NCI-H2196 (cell line): ENCODE measurements around the gene AOPEP.

ENCODE experiments used
- DNase-seq: peaks from one replicate; lab custom pipeline; 2025; ENCODE audit not compliant: unreplicated experiment; lab: John Stamatoyannopoulos, UW

AOPEP gene

DNA sequence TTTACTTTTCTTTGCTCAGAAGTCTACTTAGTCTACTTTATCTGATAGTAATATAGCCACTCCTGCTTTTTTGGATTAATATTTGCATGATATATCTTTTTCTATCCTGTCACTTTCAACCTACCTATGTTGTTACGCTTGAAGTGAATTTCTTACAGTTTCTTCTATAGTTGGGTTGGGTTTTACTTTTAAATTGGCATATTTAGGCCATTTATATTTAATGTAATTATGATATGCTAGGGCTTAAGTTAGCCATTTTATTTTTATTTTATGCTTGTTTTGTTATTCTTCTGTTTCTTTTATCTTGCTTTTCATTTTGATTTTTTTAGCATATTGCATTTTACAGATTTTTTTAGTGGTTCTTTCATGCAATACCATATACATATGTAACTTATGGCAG lies 164.7 kb downstream of the AOPEP start:
- DNase-seq, result no peak

DNA sequence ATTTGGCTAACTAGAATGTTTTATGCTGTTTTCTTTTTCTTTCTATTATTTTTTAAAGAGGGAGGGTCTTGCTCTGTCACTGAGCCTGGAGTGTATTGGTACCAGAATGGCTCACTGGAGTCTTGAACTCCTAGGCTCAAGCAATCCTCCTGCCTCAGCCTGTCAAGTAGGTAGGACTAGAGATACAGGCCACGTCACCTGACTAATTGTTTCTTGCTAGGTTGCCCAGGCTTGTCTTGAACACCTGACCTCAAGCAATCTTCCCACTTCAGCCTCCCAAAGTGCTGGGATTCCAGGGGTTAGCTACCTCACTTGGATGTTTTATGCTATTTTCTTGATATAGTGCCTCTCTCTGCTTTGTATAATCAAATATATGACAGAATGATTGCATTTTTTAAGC lies 166.2 kb downstream of the AOPEP start:
- DNase-seq, result no peak

DNA sequence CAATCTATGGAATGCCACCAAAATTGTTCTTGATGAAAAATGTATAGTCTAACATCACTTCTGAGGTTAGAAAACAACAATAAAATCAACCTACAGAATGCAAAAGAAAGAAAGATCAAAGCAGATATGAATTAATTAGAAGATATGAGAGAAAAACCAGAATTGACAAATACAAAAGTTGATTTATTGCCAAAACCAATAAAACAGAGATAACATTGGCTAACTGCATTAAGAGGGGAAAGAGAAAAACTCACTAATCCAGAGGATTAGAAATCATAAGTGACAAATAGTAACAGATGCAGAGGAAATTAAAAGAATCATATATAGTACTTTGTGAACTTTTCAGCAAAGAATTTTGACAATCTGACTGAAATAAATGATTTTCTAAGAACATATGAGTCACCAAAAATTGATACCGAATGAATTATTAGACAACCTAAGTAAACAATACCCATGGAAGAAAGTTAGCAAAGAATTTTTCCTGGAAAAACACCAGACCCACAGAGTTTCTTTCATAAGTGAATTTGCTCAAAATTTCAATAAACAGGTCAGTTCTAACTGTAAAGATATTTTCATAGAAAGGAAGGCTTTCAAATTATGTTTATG lies 167.7 kb downstream of the AOPEP start:
- DNase-seq, result no peak

DNA sequence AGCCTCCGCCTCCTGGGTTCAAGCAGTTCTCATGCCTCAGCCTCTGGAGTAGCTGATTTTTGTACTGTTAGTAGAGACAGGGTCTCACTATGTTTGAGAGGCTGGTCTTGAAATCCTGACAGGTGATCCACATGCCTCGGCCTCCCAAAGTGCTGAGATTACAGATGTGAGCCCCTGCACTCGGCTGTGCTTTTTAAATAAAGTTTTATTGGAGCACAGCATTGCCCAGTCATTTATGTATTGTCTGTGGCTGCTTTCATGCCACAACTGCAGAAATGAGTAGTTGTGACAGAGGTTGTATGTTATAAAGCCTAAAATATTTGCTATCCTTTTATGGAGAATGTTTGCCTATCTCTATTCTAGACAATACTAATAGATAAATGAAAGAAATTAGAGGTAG lies 169.2 kb downstream of the AOPEP start:
- DNase-seq, result no peak

DNA sequence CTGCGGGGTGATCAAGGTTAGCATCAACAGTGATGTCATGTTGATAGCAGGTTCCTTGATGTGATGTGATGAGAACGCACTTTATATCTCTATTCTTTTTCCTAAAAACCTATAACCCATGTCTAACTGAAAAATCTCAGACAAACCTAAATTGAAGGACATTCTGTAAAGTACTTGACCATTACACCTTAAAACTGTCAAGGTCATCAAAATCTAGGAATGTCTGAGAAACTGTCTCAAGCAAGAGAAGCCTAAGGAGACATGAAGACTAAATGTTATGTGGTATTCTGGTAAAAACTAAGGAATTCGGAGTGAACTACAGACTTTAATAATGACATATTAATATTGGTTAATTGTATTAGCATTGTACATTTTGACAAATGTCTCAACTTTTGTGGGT lies 170.0 kb downstream of the AOPEP start:
- DNase-seq, result no peak

DNA sequence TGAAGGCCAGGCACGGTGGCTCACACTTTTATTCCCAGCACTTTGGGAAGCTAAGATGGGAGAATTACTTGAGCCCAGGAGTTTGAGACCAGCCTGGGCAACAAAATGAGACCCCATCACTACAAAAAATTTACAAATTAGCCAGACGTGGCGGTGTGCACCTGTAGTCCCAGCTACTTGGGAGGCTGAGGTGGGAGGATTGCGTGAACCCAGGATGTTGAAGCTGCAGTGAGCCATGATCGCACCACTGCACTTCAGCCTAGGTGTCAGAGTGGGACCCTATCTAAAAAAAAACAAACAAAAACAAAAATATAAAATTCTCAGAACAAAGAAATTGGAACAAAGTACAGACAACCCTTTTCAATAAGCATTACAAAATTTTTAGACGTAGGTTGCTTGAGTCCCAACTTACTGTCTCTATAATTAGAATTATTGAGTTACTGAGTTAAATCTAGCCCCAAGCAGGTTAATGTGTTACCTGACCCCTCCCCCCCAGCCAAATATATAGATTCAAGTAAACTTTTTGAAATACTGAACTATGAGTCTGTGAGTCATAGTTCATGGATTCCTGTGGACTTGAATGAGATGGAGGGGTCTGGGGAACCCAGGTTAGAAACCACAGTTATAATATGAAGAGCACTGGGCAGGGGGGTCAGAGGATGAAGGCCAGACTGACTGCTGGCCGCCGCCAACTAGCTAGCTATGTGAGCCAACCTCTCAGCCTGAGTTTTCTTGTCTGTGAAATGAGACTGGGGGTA lies 173.1 kb downstream of the AOPEP start:
- DNase-seq, result no peak

DNA sequence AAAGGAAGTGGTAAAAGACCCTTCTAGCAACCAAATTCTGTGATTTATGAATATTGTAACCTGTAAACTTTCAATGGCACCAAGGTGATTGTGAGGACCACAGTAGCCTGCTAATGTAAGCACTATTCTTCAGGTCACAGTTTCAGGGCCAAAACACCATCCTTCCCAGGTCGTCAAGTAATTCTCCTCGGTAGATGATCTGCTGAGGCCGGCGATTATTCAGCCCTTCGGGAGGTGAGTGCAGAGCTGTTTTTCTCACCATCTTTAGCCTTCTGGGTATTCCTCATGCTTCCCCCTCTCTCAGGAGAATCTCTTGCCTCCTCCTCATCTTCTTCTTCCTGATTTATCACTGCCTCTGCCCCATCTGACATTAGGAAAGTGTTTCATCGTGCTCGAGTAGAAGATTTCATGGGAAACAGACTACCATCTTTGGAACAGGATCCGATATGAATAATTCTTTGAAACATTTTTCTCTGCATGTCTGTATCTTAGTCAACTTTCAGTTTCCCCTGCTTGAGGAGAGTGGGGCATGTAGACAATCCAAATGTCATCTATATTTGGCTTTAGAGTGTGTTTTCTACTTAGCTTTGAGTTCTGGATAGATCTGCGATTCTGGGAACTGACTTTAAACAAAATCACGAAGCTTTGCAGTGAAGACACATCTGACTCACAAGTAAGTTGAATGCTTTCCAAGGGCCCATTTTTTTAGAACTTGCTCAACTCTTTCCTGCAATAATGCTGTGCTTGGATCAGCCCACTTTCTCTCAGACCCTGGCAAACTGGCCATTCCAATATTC lies 173.9 kb downstream of the AOPEP start:
- DNase-seq, result no peak

DNA sequence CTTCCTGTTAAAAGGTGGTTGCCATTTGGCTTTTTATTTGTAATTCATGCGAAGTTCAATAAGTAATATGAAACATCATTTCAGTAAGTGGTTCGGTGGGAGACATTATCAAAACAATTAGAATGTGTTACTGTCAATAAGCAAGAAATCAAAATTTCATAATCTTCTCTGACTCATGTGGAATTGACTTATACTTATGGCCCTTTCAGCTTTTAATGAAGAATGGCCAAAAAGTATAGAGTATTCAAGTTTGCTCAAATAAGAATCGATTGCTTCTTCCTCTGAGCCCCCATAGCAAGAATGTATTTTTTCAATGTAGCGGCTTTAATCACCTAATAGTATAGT lies 174.5 kb downstream of the AOPEP start:
- DNase-seq, result no peak

DNA sequence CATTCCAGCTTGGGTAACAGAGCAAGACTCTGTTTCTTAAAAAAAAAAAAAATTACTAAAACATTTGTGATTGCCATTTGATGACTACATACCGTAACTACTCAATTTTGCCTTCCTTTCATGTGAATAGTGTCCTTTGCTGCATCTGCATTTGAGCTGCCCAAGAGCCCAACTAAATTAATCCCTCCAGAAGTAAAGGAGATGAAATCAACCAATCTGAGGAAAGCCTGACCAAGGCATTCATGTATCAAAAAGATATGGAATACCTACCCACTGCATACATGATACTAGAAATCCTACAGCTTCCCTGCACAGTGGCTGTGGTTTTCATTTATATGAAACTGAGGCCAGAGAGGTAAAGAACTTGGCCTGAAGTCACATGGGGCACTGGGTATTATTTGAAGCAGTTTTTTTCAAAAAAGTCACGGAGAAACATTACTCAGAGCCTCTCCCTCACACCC lies 177.5 kb downstream of the AOPEP start:
- DNase-seq, result no peak

DNA sequence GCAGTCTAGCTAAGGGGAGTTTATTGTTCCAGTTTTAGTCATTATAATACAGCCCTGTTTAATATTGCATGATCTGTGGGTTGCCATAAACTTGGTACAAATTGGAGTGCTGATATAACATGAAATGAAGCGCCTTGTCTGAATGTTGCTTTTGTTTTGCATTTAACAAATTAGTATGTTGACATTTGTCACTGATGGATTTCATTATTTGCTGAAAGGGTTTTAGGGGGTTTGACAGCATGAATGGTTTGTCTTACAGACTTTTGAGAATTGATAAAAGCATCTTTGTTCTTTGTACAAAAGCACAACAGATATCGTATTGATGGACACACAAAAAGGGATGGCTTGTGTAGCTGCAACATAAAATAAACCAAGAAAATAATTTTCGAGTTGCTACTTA lies 178.3 kb downstream of the AOPEP start:
- DNase-seq, result no peak

DNA sequence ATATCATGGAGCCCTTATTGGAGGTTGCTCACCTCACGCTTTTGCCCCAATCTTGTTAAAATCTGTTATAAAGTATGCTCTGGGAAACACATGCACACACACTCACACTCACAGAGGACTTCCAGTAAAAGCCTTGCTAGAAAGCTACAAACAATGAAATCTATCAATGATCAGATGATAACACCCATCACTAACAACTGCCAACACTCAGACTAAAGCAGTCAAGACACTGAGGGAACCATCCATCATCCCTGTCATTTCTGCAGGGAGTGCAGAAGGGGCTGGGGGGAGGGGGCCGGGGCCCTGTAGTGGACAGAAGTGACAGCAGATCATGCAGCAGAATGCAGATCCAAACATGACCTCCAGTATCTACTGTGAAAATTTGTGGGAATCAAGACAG lies 179.1 kb downstream of the AOPEP start:
- DNase-seq, result no peak

DNA sequence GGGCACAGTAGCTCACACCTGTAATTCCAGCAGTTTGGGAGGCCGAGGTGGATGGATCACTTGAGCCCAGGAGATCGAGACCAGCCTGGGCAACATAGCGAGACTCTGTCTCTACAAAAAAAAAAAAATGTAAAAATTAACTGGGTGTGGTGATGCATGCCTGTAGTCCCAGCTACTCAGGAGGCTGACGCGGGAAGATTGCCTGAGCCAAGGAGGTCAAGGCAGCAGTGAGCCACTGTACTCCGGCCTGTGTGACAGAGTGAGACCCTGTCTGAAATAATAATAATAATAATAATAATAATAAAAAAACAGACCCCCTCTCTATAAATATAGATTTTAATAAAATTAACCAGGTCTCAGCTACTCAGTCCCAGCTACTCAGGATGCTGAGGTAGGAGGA lies 179.7 kb downstream of the AOPEP start:
- DNase-seq, result no peak

DNA sequence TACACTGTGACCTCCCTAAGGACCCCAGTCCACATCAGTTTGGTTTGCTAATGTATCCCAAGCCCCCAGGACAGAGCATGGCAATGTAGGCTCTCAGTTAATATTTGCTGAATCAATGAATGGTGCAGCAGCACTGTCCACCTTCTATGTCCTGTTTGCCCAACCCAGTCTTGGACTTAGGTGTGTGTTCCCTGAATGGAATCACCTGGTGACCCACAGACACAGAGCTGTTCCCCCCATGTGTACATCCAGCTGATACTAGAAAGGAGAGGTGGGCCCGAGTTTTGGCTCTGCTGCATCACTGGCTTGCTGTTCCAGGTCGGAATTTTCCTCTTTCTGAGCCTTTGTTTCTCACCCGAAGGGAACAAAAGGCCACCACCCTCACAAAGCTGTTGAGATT lies 180.2 kb downstream of the AOPEP start:
- DNase-seq, result no peak

DNA sequence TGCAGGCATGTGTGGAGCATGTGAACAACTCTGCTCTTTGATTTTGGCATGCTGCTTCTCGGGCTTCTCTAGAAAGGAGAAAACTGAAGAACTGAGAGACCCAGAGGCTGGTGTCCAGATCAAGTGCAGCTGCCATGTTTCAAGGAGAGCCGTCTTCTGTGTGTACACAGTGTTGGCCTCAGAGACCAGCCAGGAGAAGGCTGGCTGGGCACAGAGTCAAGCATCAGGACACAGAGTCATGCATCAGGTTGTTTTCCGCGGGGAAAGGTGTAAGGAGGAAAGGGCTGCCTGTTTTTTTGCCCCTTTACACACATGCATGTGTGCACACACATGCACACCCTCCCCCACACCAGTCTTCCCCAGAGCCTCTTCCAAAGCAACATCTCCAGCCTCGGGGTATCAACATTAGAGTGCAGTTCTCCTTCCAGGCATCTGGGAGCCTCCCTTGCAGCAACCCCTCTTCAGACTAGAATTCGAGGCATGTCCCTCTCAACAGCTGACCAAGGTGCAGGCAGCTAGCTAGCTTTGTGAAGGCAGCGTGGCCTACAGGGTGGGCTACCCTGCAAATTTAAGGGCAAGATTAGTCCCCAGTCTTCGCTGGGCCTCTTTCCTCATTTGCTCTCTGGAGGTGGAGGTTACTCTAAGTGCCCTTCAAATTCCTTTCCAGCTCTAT lies 180.9 kb downstream of the AOPEP start:
- DNase-seq, result no peak

DNA sequence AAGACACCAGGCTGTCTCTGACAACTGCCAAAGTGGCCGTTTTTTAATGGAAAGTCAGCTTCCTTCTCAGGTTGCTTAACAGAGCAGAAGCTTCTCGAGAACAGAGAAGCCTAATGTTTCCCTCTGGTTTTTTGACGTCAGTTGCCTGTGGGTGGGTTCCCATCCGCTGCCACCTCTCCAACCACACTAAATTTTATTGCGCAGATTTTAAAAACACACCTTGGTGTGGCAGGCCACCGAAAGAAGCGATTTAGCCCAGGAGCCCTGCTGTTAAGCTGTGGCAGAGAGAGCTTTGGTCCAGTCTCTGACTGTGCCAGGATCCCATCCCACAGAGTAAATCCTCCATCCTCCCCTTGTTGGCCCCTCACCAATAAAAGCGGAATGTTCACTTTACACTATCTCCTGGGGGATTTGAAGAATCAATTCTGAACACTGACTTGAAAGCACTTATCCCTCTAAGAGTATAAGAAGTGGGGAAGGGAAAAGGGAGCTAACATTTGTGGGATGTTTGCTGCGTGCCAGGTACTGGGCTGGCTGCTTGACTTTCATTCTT lies 181.6 kb downstream of the AOPEP start:
- no peak for DNase-seq

DNA sequence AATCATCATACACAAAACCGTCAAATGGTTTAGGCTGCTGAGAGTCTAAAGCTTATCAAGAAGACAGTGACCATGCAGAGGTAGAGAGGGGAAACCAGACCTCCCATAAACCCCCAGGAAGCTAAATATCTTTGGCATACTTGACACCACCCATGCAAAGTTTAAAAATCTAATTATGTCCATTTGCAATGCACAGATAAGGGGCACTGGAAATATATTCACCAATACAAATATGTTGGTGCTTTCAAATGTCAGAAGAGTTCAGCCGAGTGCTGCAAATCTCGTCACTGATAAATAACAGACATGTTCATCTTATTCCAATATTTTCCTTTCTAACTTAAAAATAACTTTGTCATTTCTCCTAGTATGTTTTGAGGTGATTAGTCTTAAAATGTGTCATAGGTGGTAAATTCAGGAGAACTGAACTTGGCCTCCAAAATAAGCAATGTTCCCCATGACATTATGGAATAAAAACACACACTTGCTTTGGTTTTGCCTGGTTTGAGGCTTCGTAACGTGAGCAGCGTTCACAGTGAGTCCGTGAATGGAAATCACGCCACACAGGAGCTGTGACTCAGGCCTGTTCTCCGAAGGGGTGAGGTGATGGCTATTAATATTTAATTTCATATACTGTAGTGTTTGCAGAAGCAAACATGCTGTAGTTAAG lies 182.2 kb downstream of the AOPEP start:
- no peak for DNase-seq

DNA sequence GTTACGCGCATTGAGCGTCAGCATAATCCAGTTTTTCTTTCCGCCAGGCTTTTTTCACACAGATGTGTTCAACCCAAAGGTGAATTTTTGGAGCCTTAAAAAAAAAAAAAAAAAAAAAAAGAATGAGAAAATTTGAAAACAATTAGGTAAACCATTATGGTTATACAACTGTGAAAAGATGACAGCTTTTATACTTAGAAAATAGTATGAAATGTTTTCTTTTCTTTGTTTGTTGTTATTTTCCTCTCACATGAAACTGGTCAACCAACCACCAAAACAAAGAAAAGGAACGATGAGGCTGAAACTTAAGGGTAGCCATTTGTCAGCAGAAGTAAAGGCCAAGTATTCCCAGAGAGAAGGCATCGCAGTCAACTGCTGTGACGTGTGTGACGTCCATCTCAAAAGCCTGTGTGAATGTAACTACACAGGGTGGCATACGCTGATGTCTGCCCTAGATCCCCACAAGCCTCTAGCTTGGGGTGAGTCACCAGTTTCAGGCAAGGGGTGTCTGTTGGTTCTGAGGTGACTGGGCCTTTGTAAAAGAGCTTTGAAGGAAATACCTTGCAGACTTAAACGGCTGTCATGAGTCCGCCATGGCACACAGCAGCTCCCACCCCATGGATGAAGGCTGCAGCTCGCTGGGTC lies 182.9 kb downstream of the AOPEP start:
- no peak for DNase-seq

DNA sequence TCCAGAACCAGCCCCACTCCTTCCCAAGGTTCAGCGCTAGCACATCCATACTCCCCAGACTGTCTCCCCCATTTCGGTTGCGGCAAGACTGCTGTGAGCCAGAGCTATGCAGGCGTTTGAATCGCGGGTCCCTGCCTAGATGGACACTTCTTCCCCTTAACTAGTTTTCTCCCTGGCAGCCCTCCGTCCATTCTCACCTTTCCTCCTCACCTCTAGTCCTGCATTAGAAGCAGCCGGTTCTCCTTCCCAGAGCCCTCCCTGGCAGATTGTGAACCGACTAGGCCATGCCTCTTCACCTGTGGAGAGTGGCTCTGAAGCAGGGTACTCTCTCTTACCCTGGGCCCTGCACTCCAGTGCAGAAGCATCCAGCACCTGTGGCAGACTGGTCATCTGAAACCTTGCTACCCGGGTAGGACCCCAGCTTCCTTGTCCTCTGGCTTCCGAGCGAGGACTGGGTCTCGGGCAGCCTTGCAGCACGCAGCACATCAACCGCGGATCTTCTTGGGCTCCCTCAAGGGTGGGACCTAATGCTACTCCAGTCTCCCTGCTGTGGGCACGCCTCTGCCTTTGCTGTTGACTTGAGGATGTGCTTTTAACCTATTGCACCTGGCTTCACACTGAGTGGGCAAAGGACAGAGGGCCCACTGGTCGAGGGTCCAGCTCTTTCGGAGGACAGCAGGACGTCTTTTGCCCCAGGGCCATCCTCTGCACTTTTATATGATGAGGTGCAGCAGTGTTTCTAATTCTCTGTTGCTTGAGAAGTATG lies 183.6 kb downstream of the AOPEP start:
- no peak for DNase-seq

DNA sequence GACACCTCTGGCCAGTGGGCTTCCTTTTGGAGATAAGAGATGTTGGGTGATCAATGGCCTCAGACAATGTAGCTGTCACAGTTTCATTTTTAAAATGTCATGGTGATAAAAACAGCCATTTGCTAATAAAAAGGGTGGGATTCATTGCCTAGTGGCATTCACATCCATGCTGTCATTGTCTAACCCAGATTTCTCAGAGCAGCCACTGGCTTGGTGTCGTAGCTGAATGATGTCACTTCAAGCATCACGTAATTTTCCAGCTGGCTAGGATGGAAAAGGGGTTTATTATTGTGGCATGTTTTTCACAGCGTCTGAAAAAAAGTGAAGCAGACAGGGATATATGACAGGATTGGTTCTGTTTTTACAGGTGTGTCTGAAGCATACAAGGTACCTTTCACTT lies 184.7 kb downstream of the AOPEP start:
- DNase-seq, result no peak
